Spleen (tissue), 7 donors: ENCODE measurements around the gene TXNRD2.
"Not testable (repeated sequence)": the region's sequence is repeated elsewhere in the genome, so short reads cannot be mapped to it uniquely, and the experiment has no call there.

Experiments
- CTCF ChIP-seq, 11 experiments: fragments of 200-600 bp in 7 of 11; fragments of 450-650 bp in 4 of 11; sonication (generic) in 4 of 11; IDR thresholded peaks in 8 of 11; conservative IDR thresholded peaks in 3 of 11; 1 replicate in 7 of 11; 2 replicates in 4 of 11; pipeline versions ENCODE4 v1.4.0 to v1.8.0; 2016 to 2021; ENCODE audit warnings: antibody characterized with exemption in 11 of 11, inconsistent platforms in 4 of 11, mild to moderate bottlenecking in 1 of 11
- POLR2A ChIP-seq, 3 donors: fragments of 450-650 bp; IDR thresholded peaks; one replicate each; pipeline ENCODE4 v1.5.1; 2017; ENCODE audit warnings: antibody characterized with exemption in 3 of 3, mild to moderate bottlenecking in 1 of 3
- POLR2AphosphoS5 ChIP-seq, 3 donors: sonication (generic); formaldehyde crosslinking; IDR thresholded peaks; one replicate each; pipeline ENCODE4 v1.5.1; 2017; ENCODE audit warnings: antibody characterized with exemption in 3 of 3
- donor health status: DM: no; HTN: no; CAD: no; lungs with moderate emphysema.
- donor health status: DM: no; HTN: no; CAD: no.
- donor health status: DM: no; HTN: no; CAD: no.

GRCh38 chr22:19907902-19908301 lies 33.7 kb downstream of the TXNRD2 start:
- not testable (repeated sequence) for TF ChIP-seq CTCF (IDR thresholded peaks at IDR 0.05 in 8 of 11, conservative IDR thresholded peaks at IDR 0.05 in 3 of 11); POLR2AphosphoS5 (IDR thresholded peaks at IDR 0.05); POLR2A (IDR thresholded peaks at IDR 0.05)
